Smooth muscle cell (in vitro differentiated cells): ENCODE data around the gene ATP5ME. TPM values are rescaled to one million over a fixed set of nuclear protein-coding genes. Genes with fewer than 3 reads are reported as not detected.
"Not testable (repeated sequence)": the region's sequence is repeated elsewhere in the genome, so short reads cannot be mapped to it uniquely, and the experiment has no call there.

ENCODE experiments used
- DNase-seq: peaks from one replicate; lab custom pipeline; 2025; ENCODE audit not compliant: unreplicated experiment; lab: John Stamatoyannopoulos, UW
- H2AFZ ChIP-seq: fragments of 200-600 bp; sonication (generic); 2 replicates; pipeline ENCODE4 v1.6.0; 2016; ENCODE audit warnings: antibody characterized with exemption, low read depth, mild to moderate bottlenecking
- H3F3A ChIP-seq: fragments of 200-600 bp; sonication (generic); 2 replicates; pipeline ENCODE4 v1.6.0; 2017; ENCODE audit warnings: antibody characterized with exemption, low read depth
- H3K27ac ChIP-seq: fragments of 200-600 bp; sonication (generic); 2 replicates; pipeline ENCODE4 v1.5.1; 2016; ENCODE audit warnings: low read depth, mild to moderate bottlenecking
- H3K27me3 ChIP-seq: fragments of 200-600 bp; sonication (generic); 2 replicates; pipeline ENCODE4 v1.6.1; 2016; ENCODE audit warnings: low read depth, mild to moderate bottlenecking
- H3K36me3 ChIP-seq: fragments of 200-600 bp; sonication (generic); 2 replicates; pipeline ENCODE4 v1.5.1; 2016; ENCODE audit warnings: low read depth
- H3K4me1 ChIP-seq: fragments of 200-600 bp; sonication (generic); 2 replicates; pipeline ENCODE4 v1.5.1; 2016; ENCODE audit warnings: low read depth
- H3K4me2 ChIP-seq: fragments of 200-600 bp; sonication (generic); 2 replicates; pipeline ENCODE4 v1.6.0; 2016; ENCODE audit warnings: mild to moderate bottlenecking
- H3K4me3 ChIP-seq: fragments of 200-600 bp; sonication (generic); 2 replicates; pipeline ENCODE4 v1.5.1; 2016; ENCODE audit warnings: mild to moderate bottlenecking
- H3K79me2 ChIP-seq: fragments of 200-600 bp; sonication (generic); 2 replicates; pipeline ENCODE4 v1.6.0; 2016; ENCODE audit warnings: low read depth, mild to moderate bottlenecking
- H3K9ac ChIP-seq: fragments of 200-600 bp; sonication (generic); 2 replicates; pipeline ENCODE4 v1.6.0; 2016; ENCODE audit warnings: low read depth
- H3K9me3 ChIP-seq: fragments of 200-600 bp; sonication (generic); replicated peaks from 2 replicates; pipeline ENCODE4 v1.5.1; 2016; ENCODE audit warnings: low read depth
- H4K20me1 ChIP-seq: fragments of 200-600 bp; sonication (generic); 2 replicates; pipeline ENCODE4 v1.6.0; 2016; ENCODE audit warnings: low read depth
- CTCF ChIP-seq: fragments of 200-600 bp; sonication (generic); IDR thresholded peaks from 2 replicates; pipeline ENCODE4 v1.5.1; 2017; ENCODE audit warnings: borderline replicate concordance, mild to moderate bottlenecking, antibody characterized with exemption; ENCODE audit not compliant: insufficient read depth, poor library complexity, severe bottlenecking
- WGBS: methylation state at CpG from one replicate; pipeline ENCODE4 v1.1.7; 2016; ENCODE audit warnings: low lambda C conversion rate; 5-methylcytosine and 5-hydroxymethylcytosine counted together
- polyA plus RNA-seq: library from polyadenylated mRNA; unstranded; fragments of >200 nt; fragmentation: Nextera tagmentation; extraction: Ambion mirVana; gene quantifications from 2 replicates; pipeline ENCODE4 v1.2.1, GENCODE V29; 2016
- total RNA-seq: library from RNA; depleted of rRNA; stranded (reverse); fragments of >200 nt; gene quantifications from 2 replicates; pipeline ENCODE4 v1.2.3, GENCODE V29; 2014

Gene ATP5ME
- total and polyA plus RNA-seq, 2 experiments from 2014 or later: 95.4 to 699 TPM

DNA sequence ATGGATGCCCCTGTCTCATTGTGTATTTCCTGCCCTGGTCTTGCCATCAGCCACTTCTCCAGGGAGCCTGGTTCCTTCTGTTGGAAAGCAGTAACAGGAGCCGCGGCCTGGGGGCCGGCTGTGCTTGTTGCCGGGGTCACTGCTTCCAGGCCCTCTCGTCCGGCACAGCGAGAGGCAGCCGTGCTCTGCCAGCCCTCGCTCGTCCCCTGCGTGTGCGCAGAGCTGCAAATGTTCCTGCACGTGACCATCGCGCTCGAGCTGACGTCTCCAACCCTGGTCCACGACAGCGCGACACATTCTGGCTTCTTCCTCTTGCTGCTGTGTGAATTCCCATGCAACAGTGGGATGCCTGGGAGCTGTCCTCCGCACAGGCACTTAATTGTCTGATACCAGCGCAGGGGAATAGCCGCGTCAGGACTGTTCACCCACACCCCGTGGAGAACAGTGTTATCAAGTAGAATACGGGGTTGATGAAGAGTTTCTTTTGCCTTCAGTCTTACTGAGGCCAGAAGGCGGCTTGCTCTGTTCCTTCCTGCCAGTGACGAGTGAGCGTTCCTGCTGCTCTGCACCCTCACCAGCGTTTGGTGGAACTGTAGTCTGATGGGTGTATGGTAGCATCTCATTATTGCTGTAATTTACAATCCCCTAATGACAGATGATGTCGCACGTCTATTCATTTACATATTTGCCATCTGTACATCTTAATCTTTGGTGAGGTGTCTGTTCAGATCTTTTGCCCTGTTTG is 36.4 kb downstream of the ATP5ME start:
- DNase-seq: no peak
- H3K4me3 ChIP-seq: no peak overlapping the region
- H4K20me1 ChIP-seq: no peaks in the 10 kb centered on the region
- no peaks in the 10 kb centered on the region for H3K27me3 ChIP-seq
- H3K9ac ChIP-seq: no peak overlapping the region
- H3K4me2 ChIP-seq: no peak overlapping the region
- H3F3A ChIP-seq: no peaks in the 10 kb centered on the region
- no peaks in the 10 kb centered on the region for H3K79me2 ChIP-seq
- H3K36me3 ChIP-seq: no peaks in the 10 kb centered on the region
- H3K27ac ChIP-seq: no peak overlapping the region
- no peaks in the 10 kb centered on the region for H3K4me1 ChIP-seq
- TF ChIP-seq CTCF: no peak
- no peak overlapping the region for H2AFZ ChIP-seq
- no peaks in the 10 kb centered on the region for H3K9me3 ChIP-seq
- WGBS: 91% methylated on average over 32 of the region's 32 CpGs

GRCh38 chr4:636628-637159 is 37.4 kb downstream of the ATP5ME start:
- WGBS: 87% methylated on average over 13 of the region's 13 CpGs
- no peaks in the 10 kb centered on the region for H3K9me3 ChIP-seq
- no peaks in the 10 kb centered on the region for H3K4me1 ChIP-seq
- no peaks in the 10 kb centered on the region for H3K27me3 ChIP-seq
- no peak overlapping the region for H3K4me3 ChIP-seq
- H3K4me2 ChIP-seq: no peak overlapping the region
- H3K27ac ChIP-seq: no peak overlapping the region
- DNase-seq: no peak
- H3F3A ChIP-seq: no peaks in the 10 kb centered on the region
- H3K9ac ChIP-seq: no peak overlapping the region
- H3K36me3 ChIP-seq: no peaks in the 10 kb centered on the region
- no peaks in the 10 kb centered on the region for H4K20me1 ChIP-seq
- TF ChIP-seq CTCF: no peak
- H2AFZ ChIP-seq: no peak overlapping the region
- H3K79me2 ChIP-seq: no peaks in the 10 kb centered on the region

- no peaks in the 10 kb centered on the region for H3K79me2 ChIP-seq
- WGBS: 89% methylated on average over 22 of the region's 22 CpGs
- H3K27me3 ChIP-seq: no peaks in the 10 kb centered on the region
- no peak overlapping the region for H3K4me3 ChIP-seq
- H3F3A ChIP-seq: no peaks in the 10 kb centered on the region
- H2AFZ ChIP-seq: no peak overlapping the region
- no peak for TF ChIP-seq CTCF
- H3K4me2 ChIP-seq: no peak overlapping the region
- H3K9me3 ChIP-seq: no peaks in the 10 kb centered on the region
- DNase-seq: no peak
- no peaks in the 10 kb centered on the region for H3K4me1 ChIP-seq
- no peaks in the 10 kb centered on the region for H3K36me3 ChIP-seq
- no peaks in the 10 kb centered on the region for H4K20me1 ChIP-seq
- H3K27ac ChIP-seq: no peak overlapping the region
- no peak overlapping the region for H3K9ac ChIP-seq
Observed at GRCh38 chr4:635851-636627, 38.0 kb downstream of the ATP5ME start.

DNA sequence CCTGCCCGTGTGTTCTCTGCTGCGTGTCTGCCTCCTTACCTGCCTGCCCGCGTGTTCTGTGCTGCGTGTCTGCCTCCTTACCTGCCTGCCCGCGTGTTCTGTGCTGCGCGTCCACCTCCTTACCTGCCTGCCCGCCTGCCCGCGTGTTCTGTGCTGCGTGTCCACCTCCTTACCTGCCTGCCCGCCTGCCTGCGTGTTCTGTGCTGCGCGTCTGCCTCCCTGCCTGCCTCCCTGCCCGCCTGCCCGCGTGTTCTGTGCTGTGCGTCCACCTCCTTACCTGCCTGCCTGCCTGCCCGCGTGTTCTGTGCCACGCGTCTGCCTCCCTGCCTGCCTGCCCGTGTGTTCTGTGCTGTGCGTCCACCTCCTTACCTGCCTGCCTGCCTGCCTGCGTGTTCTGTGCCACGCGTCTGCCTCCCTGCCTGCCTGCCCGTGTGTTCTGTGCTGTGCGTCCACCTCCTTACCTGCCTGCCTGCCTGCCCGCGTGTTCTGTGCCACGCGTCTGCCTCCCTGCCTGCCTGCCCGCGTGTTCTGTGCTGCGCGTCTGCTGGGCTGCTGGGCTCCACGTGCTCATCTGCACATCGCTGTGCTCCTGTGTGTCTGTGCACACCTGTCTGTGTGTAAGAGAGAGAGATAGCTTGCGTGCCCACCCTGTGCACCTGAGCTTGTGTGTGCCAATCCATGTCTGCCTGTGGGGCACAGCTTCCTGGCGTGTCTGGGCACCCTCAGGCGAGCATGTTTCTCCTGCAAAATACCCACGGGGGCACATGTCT is 38.8 kb downstream of the ATP5ME start:
- H3K36me3 ChIP-seq, H3K27me3 ChIP-seq, H3K9ac ChIP-seq, H3K4me3 ChIP-seq, H4K20me1 ChIP-seq, H3F3A ChIP-seq, H3K4me1 ChIP-seq, H3K27ac ChIP-seq, H2AFZ ChIP-seq, H3K9me3 ChIP-seq, H3K4me2 ChIP-seq, H3K79me2 ChIP-seq, DNase-seq: not testable (repeated sequence)
- WGBS: 92% methylated on average over 45 of the region's 46 CpGs
